Parathyroid adenoma (tissue), 2 donors: ENCODE results near the gene RNASET2.

ENCODE experiments used
- H2AFZ ChIP-seq: fragments of 300-600 bp; sonication (generic); one replicate; pipeline ENCODE4 v1.7.0; 2017; ENCODE audit warnings: antibody characterized with exemption, mild to moderate bottlenecking
- H3K27ac ChIP-seq: fragments of 300-600 bp; sonication (generic); one replicate; pipeline ENCODE4 v1.7.0; 2017
- H3K27me3 ChIP-seq: fragments of 300-600 bp; sonication (generic); one replicate; pipeline ENCODE4 v1.7.0; 2017; ENCODE audit warnings: low read length; ENCODE audit not compliant: control insufficient read depth, insufficient read depth
- H3K36me3 ChIP-seq: fragments of 300-600 bp; sonication (generic); one replicate; pipeline ENCODE4 v1.7.0; 2017; ENCODE audit warnings: low read length; ENCODE audit not compliant: control insufficient read depth, insufficient read depth
- H3K4me1 ChIP-seq: fragments of 300-600 bp; sonication (generic); one replicate; pipeline ENCODE4 v1.7.0; 2017; ENCODE audit warnings: control low read depth
- H3K4me2 ChIP-seq: fragments of 300-600 bp; sonication (generic); one replicate; pipeline ENCODE4 v1.7.0; 2017; ENCODE audit warnings: low read length
- H3K4me3 ChIP-seq: fragments of 300-600 bp; sonication (generic); one replicate; pipeline ENCODE4 v1.7.0; 2017; ENCODE audit warnings: low read depth, low read length
- H3K79me2 ChIP-seq: fragments of 300-600 bp; sonication (generic); one replicate; pipeline ENCODE4 v1.7.0; 2017; ENCODE audit warnings: control low read depth
- H3K9ac ChIP-seq: fragments of 300-600 bp; sonication (generic); one replicate; pipeline ENCODE4 v1.7.0; 2017; ENCODE audit warnings: mild to moderate bottlenecking
- H3K9me3 ChIP-seq: fragments of 300-600 bp; sonication (generic); one replicate; pipeline ENCODE4 v1.7.0; 2017; ENCODE audit warnings: low read length; ENCODE audit not compliant: control insufficient read depth
- CTCF ChIP-seq: fragments of 300-600 bp; sonication (generic); IDR thresholded peaks from one replicate; pipeline ENCODE4 v1.7.0; 2017; ENCODE audit warnings: antibody characterized with exemption, mild to moderate bottlenecking
- donor health status: primary hyperparathyroidism.

RNASET2 gene

GRCh38 chr6:166905013-166905412, 51.3 kb downstream of the RNASET2 start:
- no peak overlapping the region for H3K4me2 ChIP-seq
- no peak overlapping the region for H2AFZ ChIP-seq
- peaks cover 9% of the 10 kb centered on the region for H3K4me1 ChIP-seq
- H3K27ac ChIP-seq = no peak overlapping the region
- H3K79me2 ChIP-seq = no peaks in the 10 kb centered on the region
- H3K36me3 ChIP-seq = no peaks in the 10 kb centered on the region
- no peaks in the 10 kb centered on the region for H3K27me3 ChIP-seq
- H3K9ac ChIP-seq = no peak overlapping the region
- TF ChIP-seq CTCF = no peak
- H3K9me3 ChIP-seq = no peaks in the 10 kb centered on the region
- H3K4me3 ChIP-seq = no peak overlapping the region

GRCh38 chr6:166904101-166904746, 52.1 kb downstream of the RNASET2 start:
- Histone ChIP-seq H3K27me3 (no peaks in the 10 kb centered on the region), H3K9ac (no peak overlapping the region), H3K4me1 (peaks cover 9% of the 10 kb centered on the region), H3K36me3 (no peaks in the 10 kb centered on the region), H3K9me3 (no peaks in the 10 kb centered on the region), H3K4me2 (peak overlapping the region; percentile 18), H2AFZ (peak overlapping the region; percentile 53), H3K27ac (no peak overlapping the region), H3K79me2 (no peaks in the 10 kb centered on the region), H3K4me3 (no peak overlapping the region)
- TF ChIP-seq CTCF = peak; percentile 7

GRCh38 chr6:166903500-166903899, 52.9 kb downstream of the RNASET2 start:
- Histone ChIP-seq H3K4me3 (no peak overlapping the region), H3K4me2 (no peak overlapping the region), H3K79me2 (no peaks in the 10 kb centered on the region), H2AFZ (no peak overlapping the region), H3K27me3 (no peaks in the 10 kb centered on the region), H3K4me1 (peaks cover 8% of the 10 kb centered on the region), H3K36me3 (no peaks in the 10 kb centered on the region), H3K9me3 (no peaks in the 10 kb centered on the region), H3K9ac (no peak overlapping the region), H3K27ac (no peak overlapping the region)
- no peak for TF ChIP-seq CTCF

- H3K27ac ChIP-seq = no peak overlapping the region
- no peak overlapping the region for H3K4me2 ChIP-seq
- peaks cover 4% of the 10 kb centered on the region for H3K4me1 ChIP-seq
- TF ChIP-seq CTCF = no peak
- H3K4me3 ChIP-seq = no peak overlapping the region
- H2AFZ ChIP-seq = no peak overlapping the region
- H3K79me2 ChIP-seq = no peaks in the 10 kb centered on the region
- no peaks in the 10 kb centered on the region for H3K9me3 ChIP-seq
- no peak overlapping the region for H3K9ac ChIP-seq
- H3K27me3 ChIP-seq = no peaks in the 10 kb centered on the region
- no peaks in the 10 kb centered on the region for H3K36me3 ChIP-seq
These were observed 53.3 kb downstream of the RNASET2 start for GRCh38 chr6:166903027-166903426.

GRCh38 chr6:166902211-166902755, 54.1 kb downstream of the RNASET2 start:
- no peaks in the 10 kb centered on the region for H3K27me3 ChIP-seq
- no peaks in the 10 kb centered on the region for H3K36me3 ChIP-seq
- H3K79me2 ChIP-seq = no peaks in the 10 kb centered on the region
- H3K27ac ChIP-seq = no peak overlapping the region
- no peaks in the 10 kb centered on the region for H3K9me3 ChIP-seq
- H3K4me1 ChIP-seq = no peaks in the 10 kb centered on the region
- no peak overlapping the region for H2AFZ ChIP-seq
- no peak overlapping the region for H3K9ac ChIP-seq
- H3K4me2 ChIP-seq = no peak overlapping the region
- no peak overlapping the region for H3K4me3 ChIP-seq
- TF ChIP-seq CTCF = no peak
